Keratinocyte (primary cell): ENCODE measurements around the gene VANGL1. TPM values are rescaled to one million over a fixed set of nuclear protein-coding genes. Genes with fewer than 3 reads are reported as not detected.

Experiments used
- DNase-seq: peaks from one replicate; pipeline ENCODE4 v3.0.0-alpha.2; 2011; ENCODE audit warnings: low read depth, missing footprints, low spot score
- FAIRE-seq: peaks from 2 replicates; lab custom pipeline; 2011; peaks lifted over from hg19 to GRCh38; lab: Jason Lieb, UNC
- H2AFZ ChIP-seq: 2 replicates; pipeline ENCODE4 v1.6.0; 2012; ENCODE audit warnings: low read length, control low read depth, inconsistent platforms; ENCODE audit not compliant: control insufficient read depth
- H3K27ac ChIP-seq: 2 replicates; pipeline ENCODE4 v1.5.1; 2011; ENCODE audit warnings: low read length; ENCODE audit not compliant: control insufficient read depth, insufficient read depth
- H3K27me3 ChIP-seq: 3 replicates; pipeline ENCODE4 v1.6.0; 2011; ENCODE audit warnings: low read length; ENCODE audit not compliant: control insufficient read depth, insufficient read depth; ENCODE audit errors: extremely low read depth
- H3K36me3 ChIP-seq, 2 experiments: 2 replicates in 1 of 2; 3 replicates in 1 of 2; pipeline ENCODE4 v1.5.1; 2011; ENCODE audit warnings: low read length in 2 of 2, mild to moderate bottlenecking in 1 of 2; ENCODE audit not compliant: control insufficient read depth in 2 of 2, insufficient read depth in 2 of 2; ENCODE audit errors: extremely low read depth in 1 of 2
- H3K4me1 ChIP-seq: 3 replicates; pipeline ENCODE4 v1.5.1; 2011; ENCODE audit warnings: low read length; ENCODE audit not compliant: control insufficient read depth, insufficient read depth; ENCODE audit errors: extremely low read depth
- H3K4me2 ChIP-seq: 3 replicates; pipeline ENCODE4 v1.6.0; 2011; ENCODE audit warnings: low read depth, low read length; ENCODE audit not compliant: control insufficient read depth, insufficient read depth; ENCODE audit errors: extremely low read depth
- H3K4me3 ChIP-seq, 3 experiments: fragments of 200-600 bp in 1 of 3; sonication (generic) in 1 of 3; 2 replicates in 2 of 3; 3 replicates in 1 of 3; pipeline ENCODE4 v1.5.1; 2011 to 2016; ENCODE audit warnings: low read length in 3 of 3, mild to moderate bottlenecking in 3 of 3, control low read depth in 2 of 3, inconsistent platforms in 1 of 3, low read depth in 1 of 3, mixed read lengths in 1 of 3, mixed run types in 1 of 3, moderate library complexity in 1 of 3; ENCODE audit not compliant: control insufficient read depth in 2 of 3, insufficient read depth in 2 of 3; ENCODE audit errors: extremely low read depth in 1 of 3
- H3K79me2 ChIP-seq: 2 replicates; pipeline ENCODE4 v1.6.0; 2012; ENCODE audit warnings: low read length; ENCODE audit not compliant: control insufficient read depth, insufficient read depth
- H3K9ac ChIP-seq: 3 replicates; pipeline ENCODE4 v1.6.0; 2011; ENCODE audit warnings: low read length; ENCODE audit not compliant: control insufficient read depth, insufficient read depth; ENCODE audit errors: extremely low read depth
- H3K9me1 ChIP-seq: 3 replicates; pipeline ENCODE4 v1.6.0; 2011; ENCODE audit warnings: low read length; ENCODE audit not compliant: control insufficient read depth, insufficient read depth; ENCODE audit errors: extremely low read depth
- H3K9me3 ChIP-seq: 2 replicates; pipeline ENCODE4 v1.5.1; 2012; ENCODE audit warnings: low read depth, low read length; ENCODE audit not compliant: control insufficient read depth
- H4K20me1 ChIP-seq: 3 replicates; pipeline ENCODE4 v1.6.0; 2011; ENCODE audit warnings: low read length; ENCODE audit not compliant: control insufficient read depth, insufficient read depth; ENCODE audit errors: extremely low read depth
- EZH2 ChIP-seq: IDR thresholded peaks from one replicate; pipeline ENCODE4 v1.6.1; 2012; ENCODE audit warnings: inconsistent platforms, mild to moderate bottlenecking, low read length, moderate library complexity
- dilution Hi-C: fragments of 300-500 bp; cut with MboI; formaldehyde crosslinking; loops from one replicate; pipeline ENCODE4 v1.7.0; 2020; ENCODE audit warnings: low sequenced_read_pairs; ENCODE audit not compliant: extremely low pct_ligation_motif_present
- polyA plus RNA-seq, 5 experiments: library from polyadenylated mRNA; depleted of rRNA in 3 of 5; stranded (reverse) in 3 of 5; stranded (forward) in 1 of 5; unstranded in 1 of 5; fragments of >200 nt; gene quantifications; 1 replicate in 1 of 5; 2 replicates in 3 of 5; 3 replicates in 1 of 5; pipeline versions ENCODE4 v1.2.1 to v1.2.3, GENCODE V29; 2011 to 2012; ENCODE audit warnings: missing spikeins in 2 of 5, low read depth in 1 of 5, low replicate concordance in 1 of 5
- TF ChIP-seq, protein P1 (sequence below), 3 experiments: IDR thresholded peaks in 1 of 3; conservative IDR thresholded peaks in 1 of 3; optimal IDR thresholded peaks in 1 of 3; 2 replicates in 2 of 3; 3 replicates in 1 of 3; pipeline versions ENCODE3 to v1.5.1; 2011; ENCODE audit warnings: low read length in 3 of 3, mild to moderate bottlenecking in 3 of 3, moderate library complexity in 2 of 3, control low read depth in 1 of 3, inconsistent platforms in 1 of 3; ENCODE audit not compliant: insufficient read depth in 2 of 3; ENCODE audit errors: extremely low read depth in 1 of 3

VANGL1 gene
- polyA plus RNA-seq, 1 donor (not counting 4 experiments of a cell fraction or from before 2014, with no cell fraction given), result 22.4 TPM

DNA sequence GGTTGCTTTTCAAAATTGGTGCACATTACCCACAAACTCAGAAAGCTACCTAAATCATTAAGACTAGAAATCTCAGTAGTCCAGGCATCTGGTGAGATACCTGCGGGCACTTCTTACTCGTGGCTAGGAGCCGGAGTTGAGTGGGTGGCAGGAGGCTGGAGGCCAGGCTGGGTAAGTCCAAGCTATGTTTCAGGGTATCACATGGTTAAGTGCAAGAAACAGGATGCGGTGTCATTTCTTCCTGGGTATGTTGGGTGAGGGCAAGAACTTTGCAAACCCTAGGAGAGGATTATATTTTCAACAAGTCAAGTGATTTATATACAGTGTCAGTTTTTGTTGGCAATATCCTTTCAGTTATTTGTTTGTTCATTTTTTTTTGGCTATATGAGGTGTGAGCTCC lies 41.0 kb downstream of the VANGL1 start:
- no peak overlapping the region for H3K9ac ChIP-seq
- H4K20me1 ChIP-seq, result peaks cover 3% of the 10 kb centered on the region
- H3K9me3 ChIP-seq, result no peaks in the 10 kb centered on the region
- FAIRE-seq (no peak), DNase-seq (no peak)
- peaks cover 6% of the 10 kb centered on the region for H3K79me2 ChIP-seq
- no peaks in the 10 kb centered on the region for H3K27me3 ChIP-seq
- H3K36me3 ChIP-seq, result peaks cover 15 to 31% of the 10 kb centered on the region in 2 experiments
- peaks cover 2% of the 10 kb centered on the region for H3K9me1 ChIP-seq
- H3K4me1 ChIP-seq, result peaks cover 30% of the 10 kb centered on the region
- no peak overlapping the region for H3K4me2 ChIP-seq
- H2AFZ ChIP-seq, result no peak overlapping the region
- dilution Hi-C loops, result no loop called here
- TF ChIP-seq EZH2, result no peak
- TF ChIP-seq, protein P1, sequence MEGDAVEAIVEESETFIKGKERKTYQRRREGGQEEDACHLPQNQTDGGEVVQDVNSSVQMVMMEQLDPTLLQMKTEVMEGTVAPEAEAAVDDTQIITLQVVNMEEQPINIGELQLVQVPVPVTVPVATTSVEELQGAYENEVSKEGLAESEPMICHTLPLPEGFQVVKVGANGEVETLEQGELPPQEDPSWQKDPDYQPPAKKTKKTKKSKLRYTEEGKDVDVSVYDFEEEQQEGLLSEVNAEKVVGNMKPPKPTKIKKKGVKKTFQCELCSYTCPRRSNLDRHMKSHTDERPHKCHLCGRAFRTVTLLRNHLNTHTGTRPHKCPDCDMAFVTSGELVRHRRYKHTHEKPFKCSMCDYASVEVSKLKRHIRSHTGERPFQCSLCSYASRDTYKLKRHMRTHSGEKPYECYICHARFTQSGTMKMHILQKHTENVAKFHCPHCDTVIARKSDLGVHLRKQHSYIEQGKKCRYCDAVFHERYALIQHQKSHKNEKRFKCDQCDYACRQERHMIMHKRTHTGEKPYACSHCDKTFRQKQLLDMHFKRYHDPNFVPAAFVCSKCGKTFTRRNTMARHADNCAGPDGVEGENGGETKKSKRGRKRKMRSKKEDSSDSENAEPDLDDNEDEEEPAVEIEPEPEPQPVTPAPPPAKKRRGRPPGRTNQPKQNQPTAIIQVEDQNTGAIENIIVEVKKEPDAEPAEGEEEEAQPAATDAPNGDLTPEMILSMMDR (optimal IDR thresholded peaks at IDR 0.05 in 1 of 3, IDR thresholded peaks at IDR 0.05 in 1 of 3, conservative IDR thresholded peaks at IDR 0.05 in 1 of 3; ENCODE audit: extremely low read depth in 1 of 3, insufficient read depth in 2 of 3, low read length in 3 of 3), result no peak
- H3K4me3 ChIP-seq, result no peak overlapping the region
- no peak overlapping the region for H3K27ac ChIP-seq

DNA sequence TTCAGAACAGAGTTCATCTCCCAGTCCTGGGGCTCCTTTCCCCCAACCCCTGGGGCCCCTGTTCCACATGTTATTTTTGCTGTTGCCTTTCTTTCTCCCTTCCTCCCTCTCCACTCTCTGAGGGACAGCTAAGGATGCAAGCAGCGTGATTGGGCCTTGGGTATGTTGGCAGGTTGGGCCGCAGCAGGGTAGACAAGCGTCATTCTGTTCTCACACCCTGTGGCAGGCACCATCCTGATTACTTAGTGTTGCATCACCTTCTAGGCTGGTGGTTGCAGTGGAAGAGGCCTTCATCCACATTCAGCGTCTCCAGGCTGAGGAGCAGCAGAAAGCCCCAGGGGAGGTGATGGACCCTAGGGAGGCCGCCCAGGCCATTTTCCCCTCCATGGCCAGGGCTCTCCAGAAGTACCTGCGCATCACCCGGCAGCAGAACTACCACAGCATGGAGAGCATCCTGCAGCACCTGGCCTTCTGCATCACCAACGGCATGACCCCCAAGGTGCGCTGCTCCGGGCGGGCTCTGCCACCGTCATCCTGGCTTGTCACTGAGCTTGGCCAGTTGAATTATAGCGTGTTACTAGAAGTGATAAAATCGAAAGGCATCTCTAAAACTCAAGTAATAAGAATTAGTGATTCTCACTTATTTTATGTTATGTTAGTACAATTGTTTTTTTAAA lies 43.4 kb downstream of the VANGL1 start:
- Histone ChIP-seq H3K36me3 (peaks cover 17 to 29% of the 10 kb centered on the region in 2 experiments), H3K9ac (no peak overlapping the region), H4K20me1 (no peaks in the 10 kb centered on the region), H3K79me2 (no peaks in the 10 kb centered on the region), H3K9me3 (no peaks in the 10 kb centered on the region), H2AFZ (no peak overlapping the region), H3K27ac (no peak overlapping the region), H3K4me2 (no peak overlapping the region), H3K4me3 (no peak overlapping the region), H3K9me1 (no peaks in the 10 kb centered on the region), H3K4me1 (peaks cover 7% of the 10 kb centered on the region), H3K27me3 (no peaks in the 10 kb centered on the region)
- dilution Hi-C loops, result no loop called here
- TF ChIP-seq, protein P1 (optimal IDR thresholded peaks at IDR 0.05 in 1 of 3, IDR thresholded peaks at IDR 0.05 in 1 of 3, conservative IDR thresholded peaks at IDR 0.05 in 1 of 3; ENCODE audit: extremely low read depth in 1 of 3, insufficient read depth in 2 of 3, low read length in 3 of 3), result no peak
- no peak for TF ChIP-seq EZH2
- FAIRE-seq, result no peak
- DNase-seq, result no peak
